BLaER1 (cell line): ENCODE measurements around the gene IFT43.

ENCODE experiments used
- H3K27ac ChIP-seq: shearing (Covaris generic); formaldehyde crosslinking; 2 replicates; pipeline ENCODE4 v1.8.1; 2022
- H3K27me3 ChIP-seq: shearing (Covaris generic); formaldehyde crosslinking; 2 replicates; pipeline ENCODE4 v1.8.1; 2022
- H3K36me3 ChIP-seq: shearing (Covaris generic); formaldehyde crosslinking; 2 replicates; pipeline ENCODE4 v1.8.1; 2022
- H3K4me1 ChIP-seq: shearing (Covaris generic); formaldehyde crosslinking; 2 replicates; pipeline ENCODE4 v1.8.1; 2022
- H3K4me2 ChIP-seq: shearing (Covaris generic); formaldehyde crosslinking; 2 replicates; pipeline ENCODE4 v1.8.1; 2022
- H3K4me3 ChIP-seq: shearing (Covaris generic); formaldehyde crosslinking; 2 replicates; pipeline ENCODE4 v1.8.1; 2022
- H3K9ac ChIP-seq: shearing (Covaris generic); formaldehyde crosslinking; 2 replicates; pipeline ENCODE4 v1.8.1; 2022
- H3K9me3 ChIP-seq: shearing (Covaris generic); formaldehyde crosslinking; 2 replicates; pipeline ENCODE4 v1.8.1; 2022
- H4K20me1 ChIP-seq: shearing (Covaris generic); formaldehyde crosslinking; 2 replicates; pipeline ENCODE4 v1.8.1; 2022
- Cebpa-rat ChIP-seq: shearing (Covaris generic); IDR thresholded peaks from 2 replicates; pipeline ENCODE4 v1.8.1; 2022

The IFT43 gene

GRCh38 chr14:76098916-76099675 lies 113.5 kb downstream of the IFT43 start:
- H3K4me1 ChIP-seq: peaks cover 12% of the 10 kb centered on the region; the same call in 1 of the 2 replicates
- no peaks in the 10 kb centered on the region for H3K36me3 ChIP-seq
- no peak overlapping the region for H3K4me3 ChIP-seq
- H3K27ac ChIP-seq: no peak overlapping the region
- no peaks in the 10 kb centered on the region for H3K27me3 ChIP-seq
- TF ChIP-seq Cebpa-rat: no peak
- H4K20me1 ChIP-seq: no peaks in the 10 kb centered on the region
- H3K4me2 ChIP-seq: no peak overlapping the region
- no peak overlapping the region for H3K9ac ChIP-seq
- H3K9me3 ChIP-seq: no peaks in the 10 kb centered on the region

- no peak for TF ChIP-seq Cebpa-rat
- Histone ChIP-seq H3K36me3 (no peaks in the 10 kb centered on the region), H3K9ac (no peak overlapping the region), H3K4me2 (no peak overlapping the region), H3K4me3 (no peak overlapping the region), H4K20me1 (no peaks in the 10 kb centered on the region), H3K9me3 (no peaks in the 10 kb centered on the region), H3K4me1 (peaks cover 12% of the 10 kb centered on the region; the same call in 1 of the 2 replicates), H3K27me3 (no peaks in the 10 kb centered on the region), H3K27ac (no peak overlapping the region)
Measured at GRCh38 chr14:76100236-76100635, 114.7 kb downstream of the IFT43 start.

DNA sequence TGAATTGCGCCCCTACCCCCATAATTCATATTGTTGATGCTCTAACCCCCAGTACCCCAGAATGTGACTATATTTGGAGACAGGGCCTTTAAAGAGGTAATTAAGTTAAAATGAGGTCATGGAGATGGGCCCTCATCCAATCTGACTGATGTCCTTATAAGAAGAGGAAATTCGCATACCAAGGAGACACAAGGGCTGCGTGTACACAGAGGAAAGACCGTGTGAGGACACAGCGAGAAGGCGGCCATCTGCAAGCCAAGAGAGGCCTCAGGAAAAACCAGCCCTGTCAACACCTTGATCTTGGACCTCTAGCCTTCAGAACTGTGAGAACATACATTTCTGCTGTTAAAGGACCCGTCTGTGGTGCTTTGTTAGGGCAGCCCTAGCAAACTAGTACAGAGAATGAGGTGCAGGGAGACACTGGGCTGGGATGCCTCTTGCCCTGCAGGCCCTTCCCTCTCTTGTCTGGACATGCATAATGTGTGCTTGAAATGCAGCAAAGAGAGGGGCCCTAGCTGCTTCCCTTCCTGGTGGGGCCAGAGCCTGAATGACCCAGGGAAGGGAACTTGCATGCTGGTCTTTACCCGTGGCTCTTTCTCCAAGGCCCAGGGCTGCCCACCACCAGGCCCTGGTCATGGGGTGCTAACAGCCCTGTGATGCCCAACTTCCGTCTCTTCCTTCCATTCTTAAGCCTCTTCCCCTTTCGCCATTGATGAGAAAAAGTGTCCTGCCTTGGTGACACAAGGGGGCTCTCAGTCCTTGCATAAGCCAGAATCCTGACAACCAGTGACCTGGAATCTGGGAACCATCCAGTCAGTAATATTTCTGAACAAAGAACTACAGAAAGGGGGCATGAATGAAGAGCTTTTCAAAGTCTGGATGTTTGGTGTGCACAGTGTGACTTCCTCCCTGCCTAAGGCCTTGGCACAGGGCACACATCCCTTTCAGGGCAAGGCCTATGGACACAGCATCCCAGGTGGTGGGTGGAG lies 116.1 kb downstream of the IFT43 start:
- no peak overlapping the region for H3K27ac ChIP-seq
- no peak overlapping the region for H3K9ac ChIP-seq
- H3K4me3 ChIP-seq: no peak overlapping the region
- TF ChIP-seq Cebpa-rat: no peak
- no peaks in the 10 kb centered on the region for H4K20me1 ChIP-seq
- no peaks in the 10 kb centered on the region for H3K27me3 ChIP-seq
- peaks cover 12% of the 10 kb centered on the region; the same call in 1 of the 2 replicates for H3K4me1 ChIP-seq
- H3K4me2 ChIP-seq: no peak overlapping the region
- no peaks in the 10 kb centered on the region for H3K9me3 ChIP-seq
- no peaks in the 10 kb centered on the region for H3K36me3 ChIP-seq

- TF ChIP-seq Cebpa-rat: no peak
- Histone ChIP-seq H3K9ac (no peak overlapping the region), H3K4me1 (no peaks in the 10 kb centered on the region), H3K4me2 (no peak overlapping the region), H4K20me1 (no peaks in the 10 kb centered on the region), H3K27me3 (no peaks in the 10 kb centered on the region), H3K9me3 (no peaks in the 10 kb centered on the region), H3K36me3 (no peaks in the 10 kb centered on the region), H3K27ac (no peak overlapping the region), H3K4me3 (no peak overlapping the region)
Measured at GRCh38 chr14:76104802-76105355, 119.3 kb downstream of the IFT43 start.

GRCh38 chr14:76106188-76106587 lies 120.6 kb downstream of the IFT43 start:
- H3K9me3 ChIP-seq: no peaks in the 10 kb centered on the region
- no peak overlapping the region for H3K4me2 ChIP-seq
- no peaks in the 10 kb centered on the region for H4K20me1 ChIP-seq
- no peak overlapping the region for H3K27ac ChIP-seq
- no peak overlapping the region for H3K9ac ChIP-seq
- TF ChIP-seq Cebpa-rat: no peak
- no peaks in the 10 kb centered on the region for H3K36me3 ChIP-seq
- no peaks in the 10 kb centered on the region for H3K4me1 ChIP-seq
- H3K27me3 ChIP-seq: no peaks in the 10 kb centered on the region
- H3K4me3 ChIP-seq: no peak overlapping the region

DNA sequence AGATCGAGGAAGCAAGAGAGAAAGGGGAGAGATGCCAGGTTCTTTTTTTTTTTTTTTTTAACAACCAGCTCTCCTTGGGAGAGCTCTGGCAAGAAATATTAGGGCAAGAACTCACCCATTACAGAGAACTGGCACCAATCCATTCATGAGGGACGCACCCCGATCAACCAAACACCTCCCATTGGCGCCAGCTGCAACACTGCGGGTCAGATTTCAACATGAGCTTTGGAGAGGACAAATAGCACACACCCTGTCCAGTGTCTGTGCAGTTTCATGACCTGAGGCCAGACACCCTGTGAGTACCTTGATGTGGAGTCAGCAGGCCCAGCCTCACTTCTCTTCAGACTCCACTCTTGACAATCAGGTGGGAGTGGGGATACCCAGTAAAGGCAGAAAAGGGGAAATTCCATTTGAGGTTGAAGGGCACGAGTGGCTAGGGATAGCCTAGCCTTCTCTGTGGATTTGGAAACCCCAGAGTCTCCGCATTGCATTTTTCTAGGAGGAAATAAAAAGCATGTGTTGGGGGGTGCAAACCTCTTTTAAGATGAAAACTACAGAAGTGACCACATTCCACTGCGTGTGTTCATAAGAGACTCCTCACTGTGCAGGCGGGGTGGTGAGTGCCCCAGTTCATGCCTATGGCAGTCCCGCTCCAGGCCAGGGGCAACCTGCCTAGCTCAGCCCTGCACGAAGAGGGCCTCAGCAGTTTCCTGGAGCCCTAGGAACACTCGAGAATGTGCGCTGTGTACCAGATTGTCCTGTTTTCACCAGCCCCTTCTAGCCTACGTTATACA lies 123.7 kb downstream of the IFT43 start:
- H3K9ac ChIP-seq: no peak overlapping the region
- no peaks in the 10 kb centered on the region for H3K9me3 ChIP-seq
- H3K4me2 ChIP-seq: no peak overlapping the region
- no peaks in the 10 kb centered on the region for H3K4me1 ChIP-seq
- no peaks in the 10 kb centered on the region for H3K27me3 ChIP-seq
- no peaks in the 10 kb centered on the region for H3K36me3 ChIP-seq
- no peak overlapping the region for H3K27ac ChIP-seq
- H4K20me1 ChIP-seq: no peaks in the 10 kb centered on the region
- no peak for TF ChIP-seq Cebpa-rat
- no peak overlapping the region for H3K4me3 ChIP-seq

- no peak overlapping the region for H3K4me2 ChIP-seq
- H3K36me3 ChIP-seq: no peaks in the 10 kb centered on the region
- no peak overlapping the region for H3K4me3 ChIP-seq
- no peak overlapping the region for H3K9ac ChIP-seq
- H4K20me1 ChIP-seq: no peaks in the 10 kb centered on the region
- no peaks in the 10 kb centered on the region for H3K4me1 ChIP-seq
- no peak for TF ChIP-seq Cebpa-rat
- H3K27me3 ChIP-seq: no peaks in the 10 kb centered on the region; the same call in 1 of the 2 replicates
- H3K9me3 ChIP-seq: no peaks in the 10 kb centered on the region
- H3K27ac ChIP-seq: no peak overlapping the region
Measured at GRCh38 chr14:76112889-76113624, 127.5 kb downstream of the IFT43 start.

DNA sequence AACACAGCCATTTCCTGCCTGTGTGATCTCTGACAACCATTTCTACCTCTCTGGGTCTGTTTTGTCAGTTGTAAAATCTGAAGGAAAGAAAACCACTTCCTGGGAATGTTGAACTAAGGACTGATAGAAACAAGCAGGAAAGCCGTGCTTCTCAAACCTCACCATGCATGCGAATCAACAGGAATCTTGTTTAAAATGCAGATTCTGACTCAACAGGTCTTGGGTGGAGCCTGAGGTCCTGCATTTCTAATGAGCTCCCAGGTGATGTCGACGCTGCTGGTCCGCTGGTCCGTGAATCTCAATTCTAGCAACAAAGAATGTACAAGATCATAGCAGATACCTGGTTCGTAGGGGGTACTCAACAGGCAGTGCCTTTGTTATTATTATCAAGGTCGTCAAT lies 128.1 kb downstream of the IFT43 start:
- no peaks in the 10 kb centered on the region for H3K4me1 ChIP-seq
- no peak overlapping the region for H3K27ac ChIP-seq
- H3K27me3 ChIP-seq: no peaks in the 10 kb centered on the region; the same call in 1 of the 2 replicates
- H3K4me2 ChIP-seq: no peak overlapping the region
- no peak overlapping the region for H3K4me3 ChIP-seq
- TF ChIP-seq Cebpa-rat: no peak
- H3K36me3 ChIP-seq: no peaks in the 10 kb centered on the region
- H3K9ac ChIP-seq: no peak overlapping the region
- no peaks in the 10 kb centered on the region for H4K20me1 ChIP-seq
- no peaks in the 10 kb centered on the region for H3K9me3 ChIP-seq
